HG03025 (cell line): ENCODE measurements around the gene PTPN1.
"Not testable (repeated sequence)": the region's sequence is repeated elsewhere in the genome, so short reads cannot be mapped to it uniquely, and the experiment has no call there.

Source experiments
- ATAC-seq: cut with Tn5 transposase; IDR thresholded peaks from one replicate; pipeline ENCODE4 v1.9.1; 2021; ENCODE audit warnings: mild to moderate bottlenecking, moderate library complexity; ENCODE audit not compliant: unreplicated experiment, low FRiP score

The PTPN1 gene

GRCh38 chr20:50551288-50551687 is 41.1 kb downstream of the PTPN1 start:
- ATAC-seq = no peak

- no peak for ATAC-seq
These were observed 42.8 kb downstream of the PTPN1 start for GRCh38 chr20:50552979-50553378.

- no peak for ATAC-seq
These were observed 44.8 kb downstream of the PTPN1 start for GRCh38 chr20:50554694-50555579.

- no peak for ATAC-seq
These were observed 45.5 kb downstream of the PTPN1 start for GRCh38 chr20:50555662-50556061.

- ATAC-seq = no peak
These were observed 47.5 kb downstream of the PTPN1 start for GRCh38 chr20:50557549-50558134.

- no peak for ATAC-seq
These were observed 48.3 kb downstream of the PTPN1 start for GRCh38 chr20:50558483-50558925.

- ATAC-seq = no peak
These were observed 49.0 kb downstream of the PTPN1 start for GRCh38 chr20:50559149-50559548.

GRCh38 chr20:50559856-50560638 is 49.9 kb downstream of the PTPN1 start:
- no peak for ATAC-seq

- no peak for ATAC-seq
These were observed 50.7 kb downstream of the PTPN1 start for GRCh38 chr20:50560867-50561266.

- no peak for ATAC-seq
These were observed 51.3 kb downstream of the PTPN1 start for GRCh38 chr20:50561379-50562078.

- no peak for ATAC-seq
These were observed 52.1 kb downstream of the PTPN1 start for GRCh38 chr20:50562262-50562701.

- no peak for ATAC-seq
These were observed 53.2 kb downstream of the PTPN1 start for GRCh38 chr20:50563133-50563944.

GRCh38 chr20:50565383-50565782 is 55.2 kb downstream of the PTPN1 start:
- ATAC-seq = no peak

GRCh38 chr20:50565871-50566270 is 55.7 kb downstream of the PTPN1 start:
- no peak for ATAC-seq

GRCh38 chr20:50567860-50568548 is 57.8 kb downstream of the PTPN1 start:
- ATAC-seq = no peak

GRCh38 chr20:50568549-50568942 is 58.4 kb downstream of the PTPN1 start:
- no peak for ATAC-seq

- not testable (repeated sequence) for ATAC-seq
These were observed 59.3 kb downstream of the PTPN1 start for GRCh38 chr20:50569487-50569863.

GRCh38 chr20:50569864-50570836 is 60.0 kb downstream of the PTPN1 start:
- ATAC-seq = no peak
